Psoas muscle (tissue), 8 donors: Measurements from ENCODE around the gene CLTCL1. TPM values are rescaled to one million over a fixed set of nuclear protein-coding genes. Genes with fewer than 3 reads are reported as not detected.
"Not testable (repeated sequence)": the region's sequence is repeated elsewhere in the genome, so short reads cannot be mapped to it uniquely, and the experiment has no call there.

Source experiments
- ATAC-seq, 4 donors: fragments of 200-7000 bp; cut with Tn5 transposase; one replicate each; pipeline ENCODE4 v1.9.1; 2020; ENCODE audit warnings: moderate library complexity in 3 of 4, mild to moderate bottlenecking in 2 of 4
- DNase-seq, 2 donors: peaks; one replicate each; pipeline ENCODE4 v3.0.0-alpha.2; 2020
- H3K27ac ChIP-seq: fragments of 200-600 bp; one replicate; pipeline ENCODE4 v1.8.0; 2022
- H3K27me3 ChIP-seq, 3 donors: fragments of 200-600 bp in 1 of 3; one replicate each; pipeline versions ENCODE4 v1.6.1 to v1.8.0; 2013 to 2022; ENCODE audit warnings: low read length in 2 of 3, mild to moderate bottlenecking in 2 of 3, moderate library complexity in 1 of 3; ENCODE audit not compliant: insufficient read depth in 3 of 3
- H3K36me3 ChIP-seq, 2 donors: fragments of 200-600 bp in 1 of 2; one replicate each; pipeline versions ENCODE4 v1.6.1 to v1.8.0; 2013 to 2022; ENCODE audit warnings: low read depth in 1 of 2, mild to moderate bottlenecking in 1 of 2, moderate library complexity in 1 of 2; ENCODE audit not compliant: insufficient read depth in 1 of 2
- H3K4me1 ChIP-seq: fragments of 200-600 bp; one replicate; pipeline ENCODE4 v1.8.0; 2022
- H3K4me3 ChIP-seq: fragments of 200-600 bp; one replicate; pipeline ENCODE4 v1.8.0; 2022; ENCODE audit warnings: mild to moderate bottlenecking
- H3K9me3 ChIP-seq: fragments of 200-600 bp; one replicate; pipeline ENCODE4 v1.8.0; 2022
- WGBS, 3 donors: extraction: QIAGEN DNeasy Blood & Tissue Kit; methylation state at CpG; one replicate each; pipeline versions ENCODE4 v1.1.6 to v1.1.7; 2013; 5-methylcytosine and 5-hydroxymethylcytosine counted together
- intact Hi-C, 2 donors: fragments of 100-400 bp; cut with DNase I; formaldehyde crosslinking; loops; one replicate each; pipeline versions ENCODE4 v1.11.0 to v1.14.2; 2022
- polyA plus RNA-seq, 3 donors: library from polyadenylated mRNA; stranded (reverse); fragments of 200-250 nt; gene quantifications; one replicate each; pipeline ENCODE4 v1.2.3, GENCODE V29; 2013
- total RNA-seq, 4 donors: library from RNA; stranded (reverse); fragmentation: NEBNext Ultra II Directional in 2 of 4; extraction: Animal tissue kit (Norgen Biotek cat#: 25700) in 2 of 4; gene quantifications; one replicate each; pipeline versions ENCODE4 v1.2.1 to v1.2.4, GENCODE V29; 2021 to 2023
- TF ChIP-seq, protein P1 (sequence below): fragments of 200-600 bp; IDR thresholded peaks from one replicate; pipeline ENCODE4 v1.8.0; 2022; ENCODE audit warnings: antibody characterized with exemption
- donor health status: healthy with polysubstance abuse.
- donor health status: DM: no; HTN: no; CAD: no; lungs with moderate emphysema.
- donor health status: Bipolar disorder and iron deficiency.
- donor health status: healthy.
- donor health status: DM: yes; HTN: yes; CAD: no.
- donor health status: DM: no; HTN: no; CAD: no.
- donor health status: DM: no; HTN: no; CAD: no.
- donor health status: DM: yes; HTN: yes; CAD: no.

CLTCL1 gene
- total and polyA plus RNA-seq, 7 donors = 16.8 to 253 (median 92.6) TPM

DNA sequence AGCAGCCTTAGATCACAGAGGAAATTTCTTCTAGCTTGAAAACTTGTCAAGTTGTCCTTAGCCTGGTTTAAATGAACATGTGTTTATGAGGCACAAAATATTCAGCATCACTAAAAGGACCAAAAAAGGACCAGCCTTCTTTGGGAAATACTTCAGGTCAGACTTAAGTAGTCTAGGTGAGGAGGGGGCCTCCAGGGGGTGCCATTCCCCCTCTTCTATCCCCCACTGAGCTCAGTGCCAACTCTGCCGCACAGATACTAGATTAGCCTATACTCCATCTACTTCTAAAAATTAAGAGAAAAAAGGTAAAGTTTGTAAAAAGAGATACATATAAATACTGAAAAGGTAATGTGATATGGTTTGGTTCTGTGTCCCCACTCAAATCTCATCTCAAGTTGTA is 20.6 kb downstream of the CLTCL1 start:
- Histone ChIP-seq H3K9me3 (peaks cover 10% of the 10 kb centered on the region), H3K27ac (peak overlapping the region; percentile 74), H3K4me3 (no peak overlapping the region), H3K36me3 (peaks cover 0 to 44% of the 10 kb centered on the region in 2 donors), H3K4me1 (peaks cover 28% of the 10 kb centered on the region), H3K27me3 (no peaks in the 10 kb centered on the region)
- intact Hi-C loops = no loop called here
- ATAC-seq (peak in 1 of 4 donors; percentile 8), DNase-seq (no peak)
- WGBS, 3 donors = 85 to 94% (median 92%) methylated on average over 1 of the region's 1 CpG
- TF ChIP-seq, protein P1, sequence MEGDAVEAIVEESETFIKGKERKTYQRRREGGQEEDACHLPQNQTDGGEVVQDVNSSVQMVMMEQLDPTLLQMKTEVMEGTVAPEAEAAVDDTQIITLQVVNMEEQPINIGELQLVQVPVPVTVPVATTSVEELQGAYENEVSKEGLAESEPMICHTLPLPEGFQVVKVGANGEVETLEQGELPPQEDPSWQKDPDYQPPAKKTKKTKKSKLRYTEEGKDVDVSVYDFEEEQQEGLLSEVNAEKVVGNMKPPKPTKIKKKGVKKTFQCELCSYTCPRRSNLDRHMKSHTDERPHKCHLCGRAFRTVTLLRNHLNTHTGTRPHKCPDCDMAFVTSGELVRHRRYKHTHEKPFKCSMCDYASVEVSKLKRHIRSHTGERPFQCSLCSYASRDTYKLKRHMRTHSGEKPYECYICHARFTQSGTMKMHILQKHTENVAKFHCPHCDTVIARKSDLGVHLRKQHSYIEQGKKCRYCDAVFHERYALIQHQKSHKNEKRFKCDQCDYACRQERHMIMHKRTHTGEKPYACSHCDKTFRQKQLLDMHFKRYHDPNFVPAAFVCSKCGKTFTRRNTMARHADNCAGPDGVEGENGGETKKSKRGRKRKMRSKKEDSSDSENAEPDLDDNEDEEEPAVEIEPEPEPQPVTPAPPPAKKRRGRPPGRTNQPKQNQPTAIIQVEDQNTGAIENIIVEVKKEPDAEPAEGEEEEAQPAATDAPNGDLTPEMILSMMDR = no peak

DNA sequence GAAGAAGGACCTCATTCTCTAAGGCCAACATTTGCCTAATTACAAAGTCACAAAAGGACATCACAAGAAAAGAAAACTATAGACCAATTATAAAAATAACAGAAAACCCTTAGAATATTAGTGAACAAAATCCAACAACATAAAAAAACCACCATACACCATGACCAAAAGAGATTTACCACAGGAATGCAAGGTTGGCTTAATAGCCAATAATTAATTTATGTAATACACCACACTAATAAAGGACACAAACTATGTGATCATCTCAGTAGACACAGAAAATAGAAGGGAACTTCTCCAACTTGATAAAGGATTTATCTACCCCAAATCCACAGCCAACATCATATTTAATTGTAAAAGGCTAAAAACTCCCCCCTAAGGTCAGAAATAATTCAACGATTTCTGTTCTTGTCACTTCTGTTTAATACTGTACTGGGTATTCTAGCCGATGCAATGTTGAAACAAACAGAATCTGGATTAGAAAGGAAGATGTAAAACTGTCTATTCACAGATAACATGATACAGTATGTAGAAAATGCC is 24.9 kb downstream of the CLTCL1 start:
- peaks cover 16% of the 10 kb centered on the region for H3K4me1 ChIP-seq
- TF ChIP-seq, protein P1 = no peak
- H3K27ac ChIP-seq = no peak overlapping the region
- no peak for ATAC-seq
- peaks cover 10% of the 10 kb centered on the region for H3K9me3 ChIP-seq
- no peak for DNase-seq
- H3K4me3 ChIP-seq = no peak overlapping the region
- H3K36me3 ChIP-seq = peaks cover 0 to 19% of the 10 kb centered on the region in 2 donors
- H3K27me3 ChIP-seq = no peaks in the 10 kb centered on the region
- intact Hi-C loops = no loop called here
- 96 to 99% (median 96%) methylated on average over 2 of the region's 2 CpGs for WGBS, 3 donors

DNA sequence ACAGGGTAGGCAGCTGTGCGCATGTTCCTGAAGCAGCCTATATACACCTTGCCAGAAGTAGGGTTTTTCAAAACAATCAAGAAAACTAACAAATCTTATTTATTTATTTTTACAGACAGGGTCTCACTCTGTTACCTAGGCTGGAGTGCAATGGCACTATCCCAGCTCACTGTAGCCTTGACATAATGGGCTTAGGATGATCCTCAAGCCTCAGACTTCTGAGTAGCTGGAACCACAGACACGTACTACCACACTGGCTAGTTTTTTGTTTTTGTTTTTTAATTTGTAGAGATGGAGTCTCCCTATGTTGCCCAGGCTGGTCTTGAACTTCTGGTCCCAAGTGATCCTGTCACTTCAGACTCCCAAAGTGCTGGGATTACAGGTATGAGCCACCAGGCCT is 25.7 kb downstream of the CLTCL1 start:
- Histone ChIP-seq H3K4me3 (no peak overlapping the region), H3K9me3 (peaks cover 10% of the 10 kb centered on the region), H3K27ac (no peak overlapping the region), H3K27me3 (no peaks in the 10 kb centered on the region), H3K4me1 (peaks cover 7% of the 10 kb centered on the region), H3K36me3 (peaks cover 0 to 19% of the 10 kb centered on the region in 2 donors)
- DNase-seq (no peak), ATAC-seq (no peak)
- WGBS, 3 donors = 92 to 98% (median 94%) methylated on average over 2 of the region's 2 CpGs
- TF ChIP-seq, protein P1 = no peak
- intact Hi-C loops = no loop called here

DNA sequence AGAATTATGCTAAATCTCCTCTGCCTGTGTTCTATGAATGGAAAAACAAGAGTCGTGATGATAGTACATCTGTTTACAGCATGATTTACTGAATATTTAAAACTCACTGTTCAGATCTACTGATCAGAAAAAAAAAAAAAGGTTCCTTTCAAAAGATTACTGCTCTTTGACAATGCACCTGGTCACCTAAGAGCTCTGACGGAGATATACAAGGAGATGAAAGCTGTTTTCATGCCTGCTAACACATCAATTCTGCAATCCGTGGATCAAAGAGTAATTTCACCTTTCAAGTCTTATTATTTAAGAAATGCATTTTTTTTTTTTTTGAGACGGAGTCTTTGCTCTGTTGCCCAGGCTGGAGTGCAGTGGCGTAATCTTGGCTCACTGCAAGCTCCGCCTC is 30.7 kb downstream of the CLTCL1 start:
- Histone ChIP-seq H3K36me3 (peaks cover 0 to 22% of the 10 kb centered on the region in 2 donors), H3K4me3 (no peak overlapping the region), H3K9me3 (no peaks in the 10 kb centered on the region), H3K27me3 (no peaks in the 10 kb centered on the region), H3K4me1 (peaks cover 13% of the 10 kb centered on the region), H3K27ac (no peak overlapping the region)
- DNase-seq (no peak), ATAC-seq (no peak)
- TF ChIP-seq, protein P1 = no peak
- 85 to 88% (median 87%) methylated on average over 6 of the region's 6 CpGs for WGBS, 3 donors
- intact Hi-C loops = no loop called here

DNA sequence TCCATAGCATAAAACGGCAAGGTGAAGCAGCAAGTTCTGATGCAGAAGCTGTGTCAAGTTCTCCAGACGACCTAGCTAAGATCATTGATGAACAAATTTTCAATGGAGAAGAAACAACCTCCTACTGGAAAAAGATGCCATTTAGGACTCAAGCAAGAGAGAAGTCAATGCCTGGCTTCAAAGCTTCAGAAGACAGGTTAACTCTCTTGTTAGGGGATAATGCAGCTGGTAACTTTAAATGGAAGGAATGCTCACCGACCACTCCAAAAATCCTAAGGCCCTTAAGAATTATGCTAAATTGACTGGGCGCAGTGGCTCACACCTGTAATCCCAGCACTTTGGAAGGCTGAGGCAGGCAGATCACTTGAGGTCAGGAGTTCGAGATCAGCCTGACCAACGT is 31.3 kb downstream of the CLTCL1 start:
- Histone ChIP-seq H3K4me1 (peaks cover 12% of the 10 kb centered on the region), H3K27ac (no peak overlapping the region), H3K36me3 (peaks cover 0 to 22% of the 10 kb centered on the region in 2 donors), H3K9me3 (no peaks in the 10 kb centered on the region), H3K4me3 (no peak overlapping the region), H3K27me3 (no peaks in the 10 kb centered on the region)
- intact Hi-C loops = no loop called here
- WGBS, 3 donors = 86 to 94% (median 90%) methylated on average over 6 of the region's 6 CpGs
- TF ChIP-seq, protein P1 = no peak
- DNase-seq = no peak
- ATAC-seq = no peak

DNA sequence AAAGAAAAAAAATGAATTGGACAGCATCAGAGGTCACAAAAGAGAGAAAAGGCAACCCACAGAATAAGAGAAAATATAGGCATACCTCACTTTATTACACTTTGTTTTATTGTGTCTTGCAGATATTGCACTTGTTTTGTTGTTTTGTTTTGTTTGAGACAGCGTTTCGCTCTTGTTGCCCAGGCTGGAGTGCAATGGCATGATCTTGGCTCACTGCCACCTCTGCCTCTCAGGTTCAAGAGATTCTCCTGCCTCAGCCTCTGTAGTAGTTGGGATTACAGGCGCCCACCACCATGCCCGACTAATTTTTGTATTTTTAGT is 32.6 kb downstream of the CLTCL1 start:
- WGBS, 3 donors = 69 to 91% (median 79%) methylated on average over 4 of the region's 4 CpGs
- peak in 1 of 4 donors; percentile 17 for ATAC-seq
- H3K27ac ChIP-seq, H3K4me3 ChIP-seq, DNase-seq, intact Hi-C loops, H3K4me1 ChIP-seq, H3K9me3 ChIP-seq, H3K27me3 ChIP-seq: not testable (repeated sequence)
- H3K36me3 ChIP-seq = peaks cover 0 to 28% of the 10 kb centered on the region in 2 donors
